ENCODE measurements around the gene GRID2IP. TPM values are rescaled to one million over a fixed set of nuclear protein-coding genes. Genes with fewer than 3 reads are reported as not detected.
"Not testable (repeated sequence)": the region's sequence is repeated elsewhere in the genome, so short reads cannot be mapped to it uniquely, and the experiment has no call there.

Gene GRID2IP
- total and polyA plus RNA-seq, 2 experiments from 2014 or later, result 0.06 to 0.24 TPM

- Histone ChIP-seq H3K27ac (no peak overlapping the region), H3K9me3 (ENCODE audit: low read depth) (no peaks in the 10 kb centered on the region), H3K36me3 (peaks cover 44% of the 10 kb centered on the region), H3K27me3 (no peaks in the 10 kb centered on the region), H3K4me3 (no peak overlapping the region), H3K4me1 (ENCODE audit: low read depth) (no peaks in the 10 kb centered on the region)
- TF ChIP-seq CTCF (IDR thresholded peaks at IDR 0.05; ENCODE audit: low read depth, low read length), result no peak
- DNase-seq (ENCODE audit: low read depth in 1 of 2, low spot score in 1 of 2), result no peak
Measured at GRCh38 chr7:6465862-6466261, 85.4 kb downstream of the GRID2IP start.

- H3K4me3 ChIP-seq; H3K27me3 ChIP-seq; DNase-seq (ENCODE audit: low read depth in 1 of 2, low spot score in 1 of 2); H3K9me3 ChIP-seq (ENCODE audit: low read depth); H3K27ac ChIP-seq; H3K4me1 ChIP-seq (ENCODE audit: low read depth): not testable (repeated sequence)
- H3K36me3 ChIP-seq, result peaks cover 37% of the 10 kb centered on the region
Measured at GRCh38 chr7:6463609-6464008, 87.7 kb downstream of the GRID2IP start.

- no peak for DNase-seq (ENCODE audit: low read depth in 1 of 2, low spot score in 1 of 2)
- H3K36me3 ChIP-seq, result peaks cover 37% of the 10 kb centered on the region
- no peak for TF ChIP-seq CTCF (IDR thresholded peaks at IDR 0.05; ENCODE audit: low read depth, low read length)
- no peaks in the 10 kb centered on the region for H3K4me1 ChIP-seq (ENCODE audit: low read depth)
- no peaks in the 10 kb centered on the region for H3K9me3 ChIP-seq (ENCODE audit: low read depth)
- no peak overlapping the region for H3K27ac ChIP-seq
- no peaks in the 10 kb centered on the region for H3K27me3 ChIP-seq
- no peak overlapping the region for H3K4me3 ChIP-seq
Measured at GRCh38 chr7:6461946-6462550, 89.2 kb downstream of the GRID2IP start.

GRCh38 chr7:6460990-6461584 lies 90.2 kb downstream of the GRID2IP start:
- no peak for DNase-seq (ENCODE audit: low read depth in 1 of 2, low spot score in 1 of 2)
- Histone ChIP-seq H3K27ac (no peak overlapping the region), H3K36me3 (peaks cover 35% of the 10 kb centered on the region), H3K9me3 (ENCODE audit: low read depth) (no peaks in the 10 kb centered on the region), H3K4me1 (ENCODE audit: low read depth) (no peaks in the 10 kb centered on the region), H3K27me3 (no peaks in the 10 kb centered on the region), H3K4me3 (no peak overlapping the region)
- TF ChIP-seq CTCF (IDR thresholded peaks at IDR 0.05; ENCODE audit: low read depth, low read length), result no peak

GRCh38 chr7:6460303-6460702 lies 91.0 kb downstream of the GRID2IP start:
- Histone ChIP-seq H3K27ac (no peak overlapping the region), H3K9me3 (ENCODE audit: low read depth) (no peaks in the 10 kb centered on the region), H3K27me3 (no peaks in the 10 kb centered on the region), H3K4me3 (no peak overlapping the region), H3K36me3 (peaks cover 27% of the 10 kb centered on the region), H3K4me1 (ENCODE audit: low read depth) (no peaks in the 10 kb centered on the region)
- DNase-seq (ENCODE audit: low read depth in 1 of 2, low spot score in 1 of 2), result no peak
- TF ChIP-seq CTCF (IDR thresholded peaks at IDR 0.05; ENCODE audit: low read depth, low read length), result no peak

GRCh38 chr7:6458676-6459075 lies 92.6 kb downstream of the GRID2IP start:
- H3K4me3 ChIP-seq; DNase-seq (ENCODE audit: low read depth in 1 of 2, low spot score in 1 of 2); H3K9me3 ChIP-seq (ENCODE audit: low read depth); H3K27me3 ChIP-seq; H3K4me1 ChIP-seq (ENCODE audit: low read depth); H3K27ac ChIP-seq: not testable (repeated sequence)
- H3K36me3 ChIP-seq, result peaks cover 27% of the 10 kb centered on the region
